GM19351 (cell line): Measurements from ENCODE around the gene CNOT2.
"Not testable (repeated sequence)": the region's sequence is repeated elsewhere in the genome, so short reads cannot be mapped to it uniquely, and the experiment has no call there.

ENCODE experiments used
- ATAC-seq: cut with Tn5 transposase; IDR thresholded peaks from one replicate; pipeline ENCODE4 v1.9.1; 2021; ENCODE audit warnings: mild to moderate bottlenecking, moderate library complexity; ENCODE audit not compliant: unreplicated experiment

Gene CNOT2

GRCh38 chr12:70364695-70365397, 121.6 kb downstream of the CNOT2 start:
- ATAC-seq = no peak

- ATAC-seq = no peak
These were observed 122.1 kb downstream of the CNOT2 start for GRCh38 chr12:70365398-70365647.

- ATAC-seq = peak; percentile 76
These were observed 122.7 kb downstream of the CNOT2 start, which contains the start of gene KCNMB4 for GRCh38 chr12:70365648-70366518. Gene KCNMB4 (plus strand): TSS chr12:70366290. CDS start chr12:70366735, 445 bp downstream.

GRCh38 chr12:70366581-70367257, 123.5 kb downstream of the CNOT2 start:
- peak; percentile 49 for ATAC-seq

GRCh38 chr12:70367258-70368141, 124.3 kb downstream of the CNOT2 start:
- no peak for ATAC-seq

- ATAC-seq = no peak
These were observed 129.6 kb downstream of the CNOT2 start for GRCh38 chr12:70372881-70373280.

GRCh38 chr12:70379846-70380245, 136.6 kb downstream of the CNOT2 start:
- ATAC-seq = no peak

GRCh38 chr12:70383484-70383883, 140.3 kb downstream of the CNOT2 start:
- ATAC-seq = no peak

GRCh38 chr12:70383886-70384285, 140.7 kb downstream of the CNOT2 start:
- ATAC-seq = no peak

GRCh38 chr12:70386771-70387170, 143.5 kb downstream of the CNOT2 start:
- no peak for ATAC-seq

GRCh38 chr12:70389678-70390077, 146.4 kb downstream of the CNOT2 start:
- no peak for ATAC-seq

- ATAC-seq = not testable (repeated sequence)
These were observed 149.4 kb downstream of the CNOT2 start for GRCh38 chr12:70392631-70393030.

GRCh38 chr12:70393787-70394499, 150.7 kb downstream of the CNOT2 start:
- ATAC-seq = no peak

GRCh38 chr12:70398002-70398401, 154.8 kb downstream of the CNOT2 start:
- no peak for ATAC-seq

GRCh38 chr12:70398862-70399261, 155.6 kb downstream of the CNOT2 start:
- ATAC-seq = no peak

GRCh38 chr12:70399311-70399710, 156.1 kb downstream of the CNOT2 start:
- no peak for ATAC-seq

GRCh38 chr12:70400124-70400523, 156.9 kb downstream of the CNOT2 start:
- no peak for ATAC-seq

GRCh38 chr12:70402597-70402996, 159.4 kb downstream of the CNOT2 start:
- ATAC-seq = no peak

- no peak for ATAC-seq
These were observed 160.6 kb downstream of the CNOT2 start for GRCh38 chr12:70403826-70404225.
